HG03571 (cell line): Measurements from ENCODE around the gene CAMTA1.

Source experiments
- ATAC-seq: cut with Tn5 transposase; IDR thresholded peaks from one replicate; pipeline ENCODE4 v1.9.1; 2021; ENCODE audit not compliant: unreplicated experiment

Gene CAMTA1

GRCh38 chr1:7476402-7476801 is 691.1 kb downstream of the CAMTA1 start:
- ATAC-seq: no peak

- ATAC-seq: no peak
Observed at GRCh38 chr1:7476861-7477547, 691.8 kb downstream of the CAMTA1 start.

GRCh38 chr1:7477593-7477992 is 692.3 kb downstream of the CAMTA1 start:
- no peak for ATAC-seq

- no peak for ATAC-seq
Observed at GRCh38 chr1:7478142-7478790, 693.0 kb downstream of the CAMTA1 start.

GRCh38 chr1:7478809-7479499 is 693.7 kb downstream of the CAMTA1 start:
- ATAC-seq: no peak

GRCh38 chr1:7479571-7479970 is 694.3 kb downstream of the CAMTA1 start:
- no peak for ATAC-seq

- no peak for ATAC-seq
Observed at GRCh38 chr1:7481194-7481593, 695.9 kb downstream of the CAMTA1 start.

- ATAC-seq: no peak
Observed at GRCh38 chr1:7482077-7482476, 696.8 kb downstream of the CAMTA1 start.

- ATAC-seq: no peak
Observed at GRCh38 chr1:7482772-7483495, 697.7 kb downstream of the CAMTA1 start.

- no peak for ATAC-seq
Observed at GRCh38 chr1:7483634-7484383, 698.6 kb downstream of the CAMTA1 start.

GRCh38 chr1:7485086-7485780 is 700.0 kb downstream of the CAMTA1 start:
- no peak for ATAC-seq

GRCh38 chr1:7485826-7486225 is 700.6 kb downstream of the CAMTA1 start:
- no peak for ATAC-seq

GRCh38 chr1:7487766-7488474 is 702.7 kb downstream of the CAMTA1 start:
- ATAC-seq: no peak

- ATAC-seq: no peak
Observed at GRCh38 chr1:7488475-7488842, 703.2 kb downstream of the CAMTA1 start.

- no peak for ATAC-seq
Observed at GRCh38 chr1:7489586-7489985, 704.3 kb downstream of the CAMTA1 start.

- ATAC-seq: no peak
Observed at GRCh38 chr1:7490576-7490975, 705.3 kb downstream of the CAMTA1 start.

- ATAC-seq: no peak
Observed at GRCh38 chr1:7491109-7491817, 706.0 kb downstream of the CAMTA1 start.

GRCh38 chr1:7491818-7492173 is 706.5 kb downstream of the CAMTA1 start:
- ATAC-seq: no peak
